Stimulated activated CD8-positive, alpha-beta memory T cell treated with anti-CD3 and anti-CD28 coated beads, Interleukin-4, amount 100 ng/mL, for 24 hours (primary cell): ENCODE results near the gene C1orf141.
"Not testable (repeated sequence)": the region's sequence is repeated elsewhere in the genome, so short reads cannot be mapped to it uniquely, and the experiment has no call there.

Experiments
- DNase-seq: peaks from one replicate; pipeline ENCODE4 v3.0.0-alpha.2; 2020; ENCODE audit warnings: low read depth

The C1orf141 gene

GRCh38 chr1:67142931-67143330, 8.2 kb upstream of the C1orf141 start:
- DNase-seq: no peak

DNA sequence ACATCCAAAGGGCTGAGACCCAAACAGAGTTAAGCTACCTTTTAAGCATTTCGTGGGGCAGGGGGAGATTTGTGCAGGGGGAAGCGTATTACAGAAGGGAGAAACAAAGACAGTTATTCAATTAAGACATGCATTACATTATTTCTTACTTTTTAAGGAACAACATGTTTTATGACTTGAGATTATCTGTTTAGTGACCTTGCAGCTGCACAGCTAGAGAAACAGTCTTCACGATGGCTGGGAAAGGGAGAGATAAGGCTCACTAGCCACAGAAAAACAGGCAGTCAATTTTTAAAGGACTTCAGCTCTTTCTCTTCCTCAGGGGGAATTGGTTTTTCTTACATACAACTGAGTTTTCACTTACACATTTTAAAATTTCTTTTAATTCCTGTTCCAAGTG, 7.1 kb upstream of the C1orf141 start:
- not testable (repeated sequence) for DNase-seq

DNA sequence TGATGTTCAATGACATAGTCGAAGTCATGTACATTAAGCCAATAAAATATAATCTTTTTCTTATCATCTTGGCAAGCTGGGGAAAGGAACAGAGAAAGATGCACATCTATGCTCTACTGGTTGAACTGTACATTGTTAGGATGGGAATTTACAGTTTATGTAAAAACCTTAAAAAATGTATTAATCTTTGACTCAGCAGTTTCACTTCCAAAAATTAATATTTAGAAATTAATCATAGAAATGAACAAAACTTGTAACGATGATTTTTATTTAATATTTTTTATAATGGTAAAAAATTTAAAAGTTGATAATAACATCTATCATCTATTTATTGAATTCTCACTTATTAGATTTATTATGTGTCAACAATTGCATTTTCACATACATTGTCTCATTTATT, 5.7 kb upstream of the C1orf141 start:
- DNase-seq: no peak

- no peak for DNase-seq
Measured at GRCh38 chr1:67138813-67139499, 4.2 kb upstream of the C1orf141 start.

GRCh38 chr1:67137307-67137753, 2.6 kb upstream of the C1orf141 start:
- DNase-seq: no peak

DNA sequence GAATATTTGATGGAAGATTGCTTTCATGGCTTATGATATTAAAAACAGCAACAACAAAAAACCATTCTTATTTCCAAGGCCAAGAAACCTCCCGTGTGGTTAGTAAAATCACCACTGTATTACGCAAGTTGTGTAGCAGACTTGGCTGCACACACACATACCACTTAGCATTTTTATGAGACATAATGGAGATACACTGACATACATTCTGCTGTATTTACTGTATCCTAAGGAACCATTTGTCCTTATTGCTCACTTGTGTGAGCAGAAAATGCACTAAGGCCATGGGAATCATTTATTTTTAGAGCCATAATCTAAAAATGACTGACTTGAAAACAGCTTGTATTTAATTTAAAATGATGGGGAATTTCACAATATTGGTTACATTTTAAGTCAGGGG, 584 bp upstream of the C1orf141 start:
- no peak for DNase-seq

- no peak for DNase-seq
Measured at GRCh38 chr1:67133177-67133576, 1.6 kb downstream of the C1orf141 start.

DNA sequence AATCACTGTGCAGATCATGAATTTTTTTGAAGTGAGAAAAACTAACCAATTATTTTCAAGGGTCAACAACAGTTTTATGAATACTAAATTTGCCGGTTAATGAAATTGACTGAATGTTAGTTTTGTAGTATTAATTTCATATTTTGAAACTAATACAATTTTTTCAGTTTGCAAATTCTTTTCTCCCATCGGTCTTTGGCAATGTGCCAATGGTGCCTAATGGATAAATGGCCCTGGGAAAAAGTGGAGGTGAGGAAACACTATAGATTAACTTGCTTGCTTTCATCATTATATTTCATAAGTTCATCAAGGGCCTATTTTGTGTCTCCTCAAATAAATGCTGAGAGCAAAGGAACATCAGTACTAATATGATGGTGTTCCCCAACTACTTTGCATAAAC, 4.1 kb downstream of the C1orf141 start:
- DNase-seq: no peak

DNA sequence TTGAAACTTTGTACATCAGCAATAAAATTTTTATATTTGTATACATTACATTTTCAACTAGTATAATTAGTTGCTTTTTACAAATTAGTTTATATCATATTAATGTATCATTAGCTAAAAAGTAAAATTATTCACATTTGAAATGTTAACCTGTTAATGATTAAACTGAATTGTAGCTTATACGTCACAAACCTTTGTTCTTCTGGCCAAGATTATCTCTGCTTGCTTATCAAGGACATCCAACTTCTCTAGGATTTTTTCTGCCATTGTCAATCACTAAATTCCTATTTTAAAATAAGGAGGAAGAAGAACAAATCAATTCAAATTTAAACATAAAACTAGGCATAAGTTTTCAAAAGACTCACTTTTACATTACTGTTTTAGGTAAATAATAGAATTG, 7.8 kb downstream of the C1orf141 start:
- DNase-seq: no peak

- no peak for DNase-seq
Measured at GRCh38 chr1:67126111-67126746, 8.5 kb downstream of the C1orf141 start.

GRCh38 chr1:67124455-67124854, 10.3 kb downstream of the C1orf141 start:
- DNase-seq: no peak

DNA sequence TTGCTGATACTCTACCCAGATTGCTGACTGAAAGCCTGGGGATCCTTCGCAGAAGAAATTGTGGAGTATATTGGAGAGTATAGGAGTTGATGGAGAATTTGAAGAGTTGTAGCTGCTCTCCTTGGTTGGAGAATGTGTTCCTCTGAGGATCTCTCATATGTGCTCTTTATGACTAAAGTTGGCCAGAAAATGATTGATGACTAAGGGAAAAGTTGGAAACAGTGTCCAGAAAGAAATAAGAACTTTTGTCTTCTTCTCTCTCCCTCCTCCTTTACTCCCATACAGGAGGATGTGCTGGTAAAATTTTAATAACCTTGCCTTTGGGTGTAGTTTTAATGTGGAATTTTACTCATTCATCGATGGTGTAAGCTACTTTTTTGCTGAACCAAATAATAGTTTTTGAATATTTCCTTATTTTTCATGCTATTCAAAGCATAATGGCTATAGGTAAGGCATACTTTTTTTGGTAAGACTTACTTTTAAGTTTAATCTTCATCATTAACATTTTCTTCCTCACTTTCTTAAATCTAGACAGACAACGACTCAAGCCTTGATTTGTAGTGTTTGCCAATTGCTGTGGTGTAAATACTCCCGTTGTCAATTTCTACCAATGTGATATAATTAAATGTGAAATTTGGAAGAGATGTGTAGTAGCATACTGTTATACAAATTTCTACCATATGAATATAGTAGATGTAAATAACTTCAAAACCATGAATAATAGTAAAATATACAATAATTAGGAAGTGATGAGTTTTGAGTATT, 13.7 kb downstream of the C1orf141 start:
- DNase-seq: no peak

DNA sequence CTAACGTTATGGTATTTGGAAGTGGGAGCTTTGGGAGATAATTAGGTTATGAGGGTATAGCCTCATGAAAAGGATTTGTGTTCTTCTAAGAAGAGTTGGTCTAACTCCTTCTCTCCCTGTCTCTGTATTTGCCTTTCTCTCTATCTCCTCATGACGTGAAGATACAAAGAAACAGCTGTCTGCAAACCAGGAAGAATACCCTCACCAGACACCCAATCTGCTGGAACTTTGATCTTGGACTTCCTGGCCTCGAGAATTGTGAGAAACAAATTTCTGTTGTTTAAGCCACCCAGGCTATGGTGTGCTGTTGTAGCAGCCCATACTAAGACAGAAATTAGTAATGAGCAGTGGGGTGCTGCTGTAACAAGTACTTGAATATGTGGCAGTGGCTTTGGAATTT, 16.1 kb downstream of the C1orf141 start:
- DNase-seq: no peak

DNA sequence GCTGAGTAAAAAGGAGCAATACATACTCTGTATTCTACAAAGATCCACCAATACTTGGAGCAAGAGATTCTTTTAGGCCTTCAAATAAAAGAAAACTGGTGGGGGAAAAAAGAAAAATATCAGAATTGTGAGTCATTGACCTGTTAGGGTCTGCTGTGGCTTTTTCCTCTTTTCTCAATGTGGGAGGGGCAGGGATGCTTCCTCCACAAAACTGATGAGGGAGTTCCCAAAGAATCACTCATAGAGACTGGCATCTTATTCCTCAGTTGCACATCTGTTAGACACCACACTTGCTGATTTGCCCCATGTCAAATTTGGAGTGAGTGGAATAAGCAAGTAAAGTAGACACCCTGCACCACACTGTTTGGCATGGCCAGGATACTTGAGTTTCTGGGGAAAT, 16.6 kb downstream of the C1orf141 start:
- DNase-seq: no peak

DNA sequence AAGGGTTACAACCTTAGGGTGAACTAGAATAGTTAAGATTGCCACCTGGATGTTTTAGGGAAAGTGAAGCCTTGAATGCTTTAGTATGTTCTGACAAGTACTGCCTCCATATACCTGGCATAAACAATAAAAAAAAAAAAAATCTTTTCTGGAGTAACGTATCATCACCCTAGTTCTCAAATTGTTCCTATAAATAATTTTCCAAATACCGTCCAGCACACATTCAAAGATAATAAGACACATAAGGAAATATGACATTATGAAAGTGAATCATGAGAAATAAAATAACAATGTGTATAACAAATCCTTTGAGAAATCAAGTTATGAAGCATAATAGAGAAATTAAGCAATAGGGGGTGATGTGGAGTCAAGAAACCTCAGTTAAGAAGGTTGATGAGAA, 20.6 kb downstream of the C1orf141 start:
- no peak for DNase-seq

DNA sequence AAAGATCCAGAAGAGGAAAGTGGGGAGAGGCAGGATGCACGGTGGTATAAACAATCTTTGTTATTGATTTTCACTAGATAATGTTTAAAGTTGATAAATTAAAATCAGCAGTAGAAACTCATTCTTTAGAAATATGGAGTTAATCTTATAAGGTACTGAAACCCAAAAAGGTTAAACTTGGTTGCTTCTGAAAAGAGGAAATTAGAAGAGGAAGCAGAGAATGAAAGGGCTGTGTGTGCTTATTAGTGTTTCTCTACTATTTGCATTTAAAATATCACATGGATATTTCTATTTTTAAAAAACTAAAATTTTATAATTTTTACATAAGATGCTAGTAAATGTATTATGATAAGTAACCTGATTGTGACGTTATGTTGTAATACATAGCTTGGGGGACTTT, 24.4 kb downstream of the C1orf141 start:
- no peak for DNase-seq

GRCh38 chr1:67105508-67105907, 29.3 kb downstream of the C1orf141 start:
- DNase-seq: no peak

- DNase-seq: no peak
Measured at GRCh38 chr1:67103548-67103947, 31.2 kb downstream of the C1orf141 start.

DNA sequence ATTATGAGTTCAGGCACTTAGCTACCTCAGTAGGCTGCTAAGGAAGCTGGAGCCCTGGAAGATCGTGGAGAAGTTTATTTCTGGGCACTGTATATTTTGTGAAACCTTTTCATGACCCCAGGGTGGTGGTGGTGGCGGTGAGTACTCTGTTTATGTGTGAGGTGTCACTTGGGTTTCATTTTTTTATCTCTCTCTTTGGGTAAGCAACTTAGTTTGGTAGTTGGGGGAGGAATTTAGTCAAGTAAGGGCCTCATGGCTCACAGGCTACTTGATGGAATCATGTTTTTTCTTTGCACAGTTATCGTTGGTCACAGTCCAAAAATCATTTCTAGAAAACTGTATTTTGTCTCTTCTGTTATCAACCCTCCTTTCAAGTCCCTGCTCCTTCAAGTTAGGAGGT, 33.9 kb downstream of the C1orf141 start:
- DNase-seq: no peak

DNA sequence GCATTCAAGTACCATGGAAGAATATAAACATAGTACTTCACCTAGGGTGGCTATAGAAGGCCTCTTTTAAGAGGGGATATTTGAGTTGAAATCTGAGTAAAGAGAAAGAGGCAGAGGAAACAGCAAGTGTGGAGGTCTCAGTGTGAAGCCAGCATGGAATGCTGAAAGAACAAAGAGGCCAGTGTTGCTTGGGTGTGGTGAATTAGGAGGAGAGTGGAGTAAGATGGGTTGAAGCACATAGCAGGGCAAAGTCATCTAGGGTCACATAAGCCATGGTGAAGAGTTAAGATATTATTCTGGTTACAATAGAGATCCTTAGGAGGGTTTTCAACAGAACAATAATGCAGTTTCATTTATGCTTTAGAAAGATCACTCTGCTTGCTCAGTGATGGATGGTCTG, 37.5 kb downstream of the C1orf141 start:
- DNase-seq: no peak

DNA sequence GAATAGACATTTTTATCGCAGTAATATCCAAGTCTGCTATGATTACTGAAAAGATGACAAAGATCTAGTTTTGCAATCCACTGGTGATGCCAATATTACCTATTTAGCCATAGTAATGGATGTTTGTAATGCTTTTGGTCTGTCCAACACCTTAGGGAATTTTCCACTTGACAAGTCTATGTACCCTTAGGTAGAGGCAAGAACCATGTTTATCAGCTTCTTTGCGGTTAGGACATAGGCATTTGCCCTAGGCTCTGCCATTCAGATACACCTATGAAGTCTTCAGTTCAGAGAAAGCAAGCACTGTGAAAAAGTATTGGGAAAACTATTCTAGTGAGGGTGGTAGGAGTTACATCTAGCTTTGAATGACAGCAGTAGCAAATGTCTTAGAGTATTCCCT, 40.6 kb downstream of the C1orf141 start:
- no peak for DNase-seq

DNA sequence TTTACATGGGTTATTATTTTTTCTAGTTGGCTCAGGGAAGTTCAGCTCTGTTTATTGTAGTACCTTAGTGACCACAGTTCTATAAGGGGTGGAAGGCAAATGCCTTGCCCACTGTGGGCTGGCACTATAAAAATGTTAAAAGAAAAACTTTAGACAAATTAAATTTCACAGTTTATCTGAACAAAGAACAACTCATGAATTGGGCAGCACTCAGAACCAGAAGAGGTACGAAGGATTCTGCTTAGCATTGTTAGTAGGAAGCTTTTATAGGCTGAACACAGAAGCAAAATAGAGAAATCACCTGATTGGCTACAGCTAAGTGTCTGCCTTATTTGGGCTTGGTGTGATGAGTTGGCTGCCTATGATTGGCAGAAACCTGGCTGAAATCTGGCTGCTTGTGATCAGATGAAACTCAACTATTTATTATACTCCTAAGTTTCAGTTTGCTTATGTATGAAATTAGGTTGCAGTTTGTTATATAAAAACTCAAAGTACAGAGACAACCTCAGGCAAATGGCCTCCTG, 45.0 kb downstream of the C1orf141 start:
- no peak for DNase-seq

- DNase-seq: no peak
Measured at GRCh38 chr1:67088440-67088839, 46.3 kb downstream of the C1orf141 start.
